ENCODE measurements around the gene PIEZO2.
"Not testable (repeated sequence)": the region's sequence is repeated elsewhere in the genome, so short reads cannot be mapped to it uniquely, and the experiment has no call there.

The PIEZO2 gene

GRCh38 chr18:10620670-10621329 lies 528.6 kb downstream of the PIEZO2 start:
- not testable (repeated sequence) for DNase-seq (ENCODE audit: low read depth in 2 of 2)

Measured in stimulated activated CD8-positive, alpha-beta memory T cell treated with anti-CD3 and anti-CD28 coated beads, Interleukin-15, amount 100 ng/mL, for 4 hours (primary cell).